Mesothelial cell of epicardium (in vitro differentiated cells): ENCODE results near the gene CCN6. TPM values are rescaled to one million over a fixed set of nuclear protein-coding genes. Genes with fewer than 3 reads are reported as not detected.

Source experiments
- DNase-seq, 2 experiments: peaks; one replicate each; pipeline ENCODE4 v3.0.0; 2021; ENCODE audit warnings: low spot score in 2 of 2; ENCODE audit not compliant: unreplicated experiment in 2 of 2
- H3K27ac Mint-ChIP-seq: 2 replicates; pipeline ENCODE4 v1.8.0; 2021; ENCODE audit warnings: mixed read lengths
- H3K27me3 Mint-ChIP-seq: 2 replicates; pipeline ENCODE4 v1.8.0; 2021; ENCODE audit warnings: low read depth, mixed read lengths
- H3K36me3 Mint-ChIP-seq: 2 replicates; pipeline ENCODE4 v1.8.0; 2021; ENCODE audit warnings: mixed read lengths
- H3K4me1 Mint-ChIP-seq: 2 replicates; pipeline ENCODE4 v1.8.0; 2021; ENCODE audit warnings: mixed read lengths
- H3K4me3 Mint-ChIP-seq: 2 replicates; pipeline ENCODE4 v1.8.0; 2021; ENCODE audit warnings: mild to moderate bottlenecking, moderate library complexity, mixed read lengths
- H3K9me3 Mint-ChIP-seq: 2 replicates; pipeline ENCODE4 v1.8.0; 2021; ENCODE audit warnings: mixed read lengths
- total RNA-seq: library from RNA; stranded (reverse); gene quantifications from 3 replicates; pipeline ENCODE4 v1.2.1, GENCODE V29; 2021
- TF ChIP-seq, protein P1 (sequence below): fragments of 200-600 bp; sonication (generic); IDR thresholded peaks from one replicate; pipeline ENCODE4 v1.5.0; 2021; ENCODE audit warnings: antibody characterized with exemption; ENCODE audit not compliant: unreplicated experiment

The CCN6 gene
- total RNA-seq, 1 donor from 2014 or later = not detected

DNA sequence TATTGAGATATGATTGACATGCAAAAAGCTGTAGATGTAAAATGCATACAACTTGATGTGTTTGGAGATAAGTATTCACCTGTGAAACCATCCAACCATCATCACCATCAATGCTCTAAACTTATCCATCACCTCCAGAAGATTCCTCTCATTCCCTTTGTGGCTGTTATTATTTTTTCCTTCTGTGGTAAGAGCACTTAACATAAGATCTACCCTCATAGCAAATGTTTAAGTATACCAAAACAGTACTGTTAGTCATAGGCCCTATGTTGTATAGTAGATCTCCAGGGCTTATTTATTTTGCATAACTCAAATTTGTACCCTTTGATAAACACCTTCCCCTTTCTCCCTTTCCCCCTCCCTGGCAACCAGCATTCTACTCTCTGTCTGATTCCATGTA is 31.2 kb upstream of the CCN6 start:
- Mint-ChIP-seq H3K36me3 (peaks cover 10% of the 10 kb centered on the region), H3K9me3 (peaks cover 15% of the 10 kb centered on the region), H3K27ac (no peak overlapping the region), H3K4me1 (peaks cover 31% of the 10 kb centered on the region), H3K4me3 (no peak overlapping the region), H3K27me3 (no peaks in the 10 kb centered on the region)
- no peak for DNase-seq
- TF ChIP-seq, protein P1, sequence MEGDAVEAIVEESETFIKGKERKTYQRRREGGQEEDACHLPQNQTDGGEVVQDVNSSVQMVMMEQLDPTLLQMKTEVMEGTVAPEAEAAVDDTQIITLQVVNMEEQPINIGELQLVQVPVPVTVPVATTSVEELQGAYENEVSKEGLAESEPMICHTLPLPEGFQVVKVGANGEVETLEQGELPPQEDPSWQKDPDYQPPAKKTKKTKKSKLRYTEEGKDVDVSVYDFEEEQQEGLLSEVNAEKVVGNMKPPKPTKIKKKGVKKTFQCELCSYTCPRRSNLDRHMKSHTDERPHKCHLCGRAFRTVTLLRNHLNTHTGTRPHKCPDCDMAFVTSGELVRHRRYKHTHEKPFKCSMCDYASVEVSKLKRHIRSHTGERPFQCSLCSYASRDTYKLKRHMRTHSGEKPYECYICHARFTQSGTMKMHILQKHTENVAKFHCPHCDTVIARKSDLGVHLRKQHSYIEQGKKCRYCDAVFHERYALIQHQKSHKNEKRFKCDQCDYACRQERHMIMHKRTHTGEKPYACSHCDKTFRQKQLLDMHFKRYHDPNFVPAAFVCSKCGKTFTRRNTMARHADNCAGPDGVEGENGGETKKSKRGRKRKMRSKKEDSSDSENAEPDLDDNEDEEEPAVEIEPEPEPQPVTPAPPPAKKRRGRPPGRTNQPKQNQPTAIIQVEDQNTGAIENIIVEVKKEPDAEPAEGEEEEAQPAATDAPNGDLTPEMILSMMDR = no peak

DNA sequence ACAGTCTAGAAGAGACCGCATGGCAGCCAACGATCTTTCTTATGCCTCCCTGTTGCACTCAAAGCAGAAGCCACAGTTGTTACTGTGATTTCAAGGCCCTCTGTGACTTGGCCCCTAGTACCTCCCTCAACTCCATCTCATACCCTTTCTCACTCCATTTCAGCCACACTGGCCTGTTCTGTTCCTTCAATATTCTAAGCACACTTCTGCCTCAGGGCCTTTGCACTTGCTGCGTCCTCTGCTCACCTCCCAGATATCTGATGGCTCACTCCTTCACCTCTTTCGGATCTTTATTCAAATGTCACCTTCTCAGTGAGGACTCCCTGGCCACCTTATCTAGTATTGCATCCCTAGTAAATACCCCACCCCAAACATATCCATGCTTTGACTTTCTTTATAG is 29.4 kb upstream of the CCN6 start:
- Mint-ChIP-seq H3K36me3 (peaks cover 10% of the 10 kb centered on the region), H3K4me1 (peaks cover 28% of the 10 kb centered on the region), H3K9me3 (peaks cover 15% of the 10 kb centered on the region), H3K27me3 (no peaks in the 10 kb centered on the region), H3K4me3 (no peak overlapping the region), H3K27ac (no peak overlapping the region)
- TF ChIP-seq, protein P1 = no peak
- no peak for DNase-seq

DNA sequence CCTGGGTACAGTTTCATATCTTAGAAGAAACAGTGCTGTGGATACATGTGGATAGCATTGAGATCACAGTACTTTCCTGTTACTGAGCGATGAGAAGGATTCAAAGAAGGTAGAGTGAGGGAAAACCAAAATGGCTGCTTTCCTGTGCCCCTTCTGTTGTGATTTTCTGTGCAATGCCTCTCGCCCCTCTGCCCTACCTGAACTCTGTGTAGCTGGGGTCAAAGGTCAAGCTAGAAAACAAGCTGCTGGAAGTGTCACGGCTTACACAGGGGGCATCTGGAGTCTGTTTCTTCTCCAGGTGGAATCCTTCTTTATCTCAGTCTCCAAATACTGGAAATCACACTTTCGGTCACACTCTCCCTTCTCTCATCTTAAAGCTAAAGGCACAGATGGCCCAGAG is 27.0 kb upstream of the CCN6 start:
- Mint-ChIP-seq H3K4me1 (peaks cover 28% of the 10 kb centered on the region), H3K27ac (no peak overlapping the region), H3K27me3 (peaks cover 2% of the 10 kb centered on the region), H3K9me3 (peaks cover 15% of the 10 kb centered on the region), H3K4me3 (no peak overlapping the region), H3K36me3 (peaks cover 10% of the 10 kb centered on the region)
- TF ChIP-seq, protein P1 = no peak
- DNase-seq = no peak

DNA sequence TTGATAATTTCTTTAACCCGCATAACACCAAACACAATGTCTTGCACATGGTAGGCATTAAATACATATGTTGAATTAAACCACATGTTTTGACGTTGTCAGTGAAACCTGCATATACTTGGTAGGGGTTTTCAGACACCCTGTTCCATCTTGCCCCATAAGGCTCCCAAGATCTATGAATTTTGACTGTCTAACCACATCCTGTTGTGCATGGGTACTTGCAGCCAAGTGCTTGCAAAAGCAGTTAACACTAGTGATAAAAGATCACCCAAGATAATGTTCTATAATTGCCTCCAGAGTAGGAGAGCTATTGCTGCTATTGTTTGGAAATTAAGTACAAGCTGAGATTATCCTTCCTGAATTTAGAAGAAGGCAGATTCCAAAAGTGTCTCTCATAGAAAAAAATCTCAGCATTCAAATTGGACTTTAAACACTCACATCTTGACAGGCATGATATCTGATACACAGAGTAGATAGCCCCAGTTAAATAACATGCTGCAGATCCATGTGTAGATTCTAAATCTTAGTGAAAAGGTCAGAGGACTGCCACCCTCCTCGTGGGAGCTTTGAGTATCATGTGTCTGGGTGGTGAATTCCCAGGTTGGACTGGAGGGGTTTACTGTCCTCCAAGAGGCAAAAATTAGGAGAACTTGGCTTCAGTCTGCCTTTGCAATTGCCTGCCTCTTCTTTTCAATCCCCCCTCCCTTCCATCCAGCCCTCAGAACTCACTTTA is 25.8 kb upstream of the CCN6 start:
- Mint-ChIP-seq H3K27me3 (peaks cover 9% of the 10 kb centered on the region), H3K27ac (no peak overlapping the region), H3K4me3 (no peak overlapping the region), H3K9me3 (peaks cover 15% of the 10 kb centered on the region), H3K36me3 (peaks cover 10% of the 10 kb centered on the region), H3K4me1 (peaks cover 19% of the 10 kb centered on the region)
- TF ChIP-seq, protein P1 = no peak
- DNase-seq = no peak

DNA sequence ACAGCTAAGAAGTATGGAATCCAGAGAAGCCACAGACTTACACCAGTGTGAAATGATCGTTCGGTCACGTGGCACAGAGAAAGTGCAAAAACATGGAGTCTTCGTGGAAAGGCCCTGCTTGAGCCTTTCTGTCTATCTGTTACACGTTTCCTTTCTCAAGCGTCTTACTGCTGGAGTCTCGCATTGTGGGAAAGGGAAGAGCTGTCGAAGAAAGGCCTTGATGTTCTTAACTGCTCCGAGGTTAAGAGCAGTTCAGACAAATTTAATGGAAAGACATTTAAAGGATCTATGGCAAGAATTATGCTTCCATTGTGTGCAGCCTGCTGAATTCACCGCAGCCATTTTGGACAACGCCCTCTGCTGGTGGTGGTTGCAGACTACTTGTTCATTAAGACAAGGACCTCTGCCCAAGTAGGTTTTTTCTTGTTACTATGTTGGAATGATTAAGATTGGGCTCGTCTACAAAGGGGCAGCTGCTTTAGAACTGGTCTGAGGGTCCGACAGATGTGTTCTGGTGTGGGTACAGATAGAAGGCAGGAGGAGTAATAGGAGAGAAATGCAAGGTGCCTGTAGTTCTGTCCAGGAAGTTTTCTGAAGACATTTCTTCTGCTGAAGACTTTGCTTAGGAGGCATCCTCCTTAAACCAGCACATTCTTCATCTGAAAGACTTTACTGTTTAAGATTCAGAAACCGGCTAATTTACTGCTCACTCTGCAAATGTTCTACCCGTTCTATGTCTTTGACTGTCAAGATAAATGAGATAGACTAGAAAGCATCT is 24.7 kb upstream of the CCN6 start:
- Mint-ChIP-seq H3K4me3 (no peak overlapping the region), H3K27ac (no peak overlapping the region), H3K4me1 (peaks cover 19% of the 10 kb centered on the region), H3K36me3 (peaks cover 5% of the 10 kb centered on the region), H3K9me3 (peaks cover 6% of the 10 kb centered on the region), H3K27me3 (peaks cover 9% of the 10 kb centered on the region)
- TF ChIP-seq, protein P1 = peak; percentile 76
- peak in 1 of 2 experiments; percentile 75 for DNase-seq
